Chondrocyte (in vitro differentiated cells): ENCODE data around the gene NBAS. TPM values are rescaled to one million over a fixed set of nuclear protein-coding genes. Genes with fewer than 3 reads are reported as not detected.

Experiments
- DNase-seq: peaks from one replicate; pipeline ENCODE4 v3.0.0; 2021; ENCODE audit warnings: mixed read lengths, low spot score
- H3K27ac Mint-ChIP-seq: one replicate; pipeline ENCODE4 v1.8.0; 2021; ENCODE audit warnings: mild to moderate bottlenecking, moderate library complexity, mixed read lengths; ENCODE audit not compliant: unreplicated experiment
- H3K27me3 Mint-ChIP-seq: 2 replicates; pipeline ENCODE4 v1.8.0; 2021; ENCODE audit warnings: low read depth, mixed read lengths
- H3K36me3 Mint-ChIP-seq: 2 replicates; pipeline ENCODE4 v1.8.0; 2021; ENCODE audit warnings: low read depth, mixed read lengths
- H3K4me1 Mint-ChIP-seq: 2 replicates; pipeline ENCODE4 v1.8.0; 2021; ENCODE audit warnings: low read depth, mild to moderate bottlenecking, mixed read lengths
- H3K4me3 Mint-ChIP-seq: one replicate; pipeline ENCODE4 v1.8.0; 2021; ENCODE audit warnings: mild to moderate bottlenecking, moderate library complexity, mixed read lengths; ENCODE audit not compliant: unreplicated experiment
- H3K9me3 Mint-ChIP-seq: 2 replicates; pipeline ENCODE4 v1.8.0; 2021; ENCODE audit warnings: low read depth, mixed read lengths
- total RNA-seq: library from RNA; stranded (reverse); gene quantifications from 3 replicates; pipeline ENCODE4 v1.2.1, GENCODE V29; 2021
- TF ChIP-seq, protein P1 (sequence below): fragments of 200-600 bp; sonication (generic); IDR thresholded peaks from 2 replicates; pipeline ENCODE4 v1.5.0; 2021; ENCODE audit warnings: antibody characterized with exemption, mild to moderate bottlenecking, moderate library complexity

The NBAS gene
- total RNA-seq, 1 donor from 2014 or later, result 47.6 TPM

DNA sequence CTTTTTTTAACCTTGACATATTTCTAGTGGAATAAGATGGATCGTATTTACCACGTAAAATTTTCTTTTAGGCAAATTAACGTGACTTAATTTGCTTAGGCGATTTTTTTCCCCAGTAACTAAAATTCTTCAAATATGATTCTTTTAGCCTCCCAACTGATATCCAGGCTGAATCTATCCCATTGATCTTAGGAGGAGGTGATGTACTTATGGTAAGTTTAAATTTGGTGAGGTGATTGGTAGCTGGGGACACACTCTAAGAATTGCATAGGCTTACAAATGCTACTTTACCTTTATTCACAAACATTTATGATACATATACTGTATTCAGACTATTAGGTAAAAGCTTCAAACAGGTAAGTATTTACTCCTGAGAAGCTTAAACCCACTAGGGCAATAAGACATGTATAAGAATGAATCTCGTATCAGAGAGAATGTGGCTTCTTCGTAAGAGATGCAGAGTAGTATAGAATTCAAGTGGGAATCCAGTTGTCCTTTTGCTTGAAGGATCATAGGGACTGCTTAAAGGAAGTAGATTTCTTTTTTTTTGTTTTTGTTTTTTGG, 34.3 kb upstream of the NBAS start:
- Mint-ChIP-seq H3K9me3 (no peaks in the 10 kb centered on the region), H3K4me1 (peaks cover 29% of the 10 kb centered on the region), H3K36me3 (peaks cover 24% of the 10 kb centered on the region), H3K27me3 (no peaks in the 10 kb centered on the region), H3K27ac (no peak overlapping the region), H3K4me3 (no peak overlapping the region)
- TF ChIP-seq, protein P1, sequence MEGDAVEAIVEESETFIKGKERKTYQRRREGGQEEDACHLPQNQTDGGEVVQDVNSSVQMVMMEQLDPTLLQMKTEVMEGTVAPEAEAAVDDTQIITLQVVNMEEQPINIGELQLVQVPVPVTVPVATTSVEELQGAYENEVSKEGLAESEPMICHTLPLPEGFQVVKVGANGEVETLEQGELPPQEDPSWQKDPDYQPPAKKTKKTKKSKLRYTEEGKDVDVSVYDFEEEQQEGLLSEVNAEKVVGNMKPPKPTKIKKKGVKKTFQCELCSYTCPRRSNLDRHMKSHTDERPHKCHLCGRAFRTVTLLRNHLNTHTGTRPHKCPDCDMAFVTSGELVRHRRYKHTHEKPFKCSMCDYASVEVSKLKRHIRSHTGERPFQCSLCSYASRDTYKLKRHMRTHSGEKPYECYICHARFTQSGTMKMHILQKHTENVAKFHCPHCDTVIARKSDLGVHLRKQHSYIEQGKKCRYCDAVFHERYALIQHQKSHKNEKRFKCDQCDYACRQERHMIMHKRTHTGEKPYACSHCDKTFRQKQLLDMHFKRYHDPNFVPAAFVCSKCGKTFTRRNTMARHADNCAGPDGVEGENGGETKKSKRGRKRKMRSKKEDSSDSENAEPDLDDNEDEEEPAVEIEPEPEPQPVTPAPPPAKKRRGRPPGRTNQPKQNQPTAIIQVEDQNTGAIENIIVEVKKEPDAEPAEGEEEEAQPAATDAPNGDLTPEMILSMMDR, result no peak
- DNase-seq, result no peak

DNA sequence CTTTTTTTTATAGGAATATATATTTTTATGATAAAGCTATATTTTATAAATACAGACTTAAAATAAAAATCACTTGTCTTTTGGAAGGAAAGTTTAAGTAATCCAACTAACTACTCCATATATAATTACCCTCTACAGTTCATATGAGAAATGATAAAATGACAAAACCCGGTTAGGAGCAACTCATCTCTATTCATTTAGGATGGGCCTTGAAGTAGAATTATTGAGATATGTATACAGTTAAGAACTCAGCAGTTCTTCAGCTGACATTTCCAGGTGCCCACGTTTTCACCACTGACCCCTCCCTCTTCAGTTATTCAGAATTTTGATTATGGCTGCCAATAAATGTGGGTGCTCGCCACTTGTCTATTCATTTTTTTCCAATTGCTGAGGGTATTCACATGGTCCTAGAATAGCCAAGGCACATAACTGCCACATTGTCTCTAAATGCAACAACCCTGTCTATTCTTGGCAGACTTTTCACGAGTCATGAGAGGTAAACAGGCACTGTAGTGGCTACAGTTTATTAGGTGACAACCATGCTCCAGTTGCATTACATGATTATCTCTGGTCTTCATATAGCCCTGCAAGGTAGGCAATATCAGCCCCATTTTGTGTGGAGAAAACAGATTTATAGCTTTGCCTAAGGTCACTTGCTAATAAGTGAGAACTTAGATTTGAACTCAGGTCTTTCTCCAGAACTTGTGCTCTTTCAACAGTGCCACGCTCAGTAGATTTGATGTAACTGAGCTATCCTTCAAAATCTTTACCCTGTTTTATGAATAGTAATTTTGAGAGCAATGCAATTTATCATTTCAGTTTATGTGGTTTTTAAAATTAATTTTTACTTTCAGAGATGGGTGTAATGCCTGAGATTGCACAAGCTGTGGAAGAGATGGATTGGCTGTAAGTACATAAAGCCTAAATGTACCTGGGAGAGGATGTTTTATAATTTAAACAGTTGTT, 33.4 kb upstream of the NBAS start:
- H3K4me3 Mint-ChIP-seq, result no peak overlapping the region
- no peak for DNase-seq
- H3K4me1 Mint-ChIP-seq, result peaks cover 29% of the 10 kb centered on the region

DNA sequence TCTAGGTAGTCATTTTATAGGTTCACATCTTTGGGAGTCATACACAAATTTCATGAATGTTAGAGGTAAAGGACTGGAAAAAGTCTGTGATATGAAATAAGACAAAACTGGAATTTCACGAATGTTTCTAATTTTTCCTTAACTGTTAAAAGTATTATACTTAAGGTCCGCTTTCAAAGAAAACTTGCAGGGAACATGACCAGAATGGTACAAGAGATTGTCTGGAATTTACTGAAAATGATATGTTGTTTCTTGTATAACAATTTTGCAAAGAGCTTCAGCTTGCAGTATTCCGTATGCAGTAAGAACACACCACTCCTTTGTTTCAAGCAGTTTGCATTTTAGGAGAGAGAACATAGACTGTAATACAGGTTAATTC, 32.2 kb upstream of the NBAS start:
- no peak for DNase-seq
- H3K27me3 Mint-ChIP-seq, result no peaks in the 10 kb centered on the region
- H3K4me3 Mint-ChIP-seq, result peak overlapping the region; percentile 92
- H3K9me3 Mint-ChIP-seq, result no peaks in the 10 kb centered on the region
- H3K36me3 Mint-ChIP-seq, result peaks cover 20% of the 10 kb centered on the region
- TF ChIP-seq, protein P1, result no peak
- peak overlapping the region; percentile 63 for H3K27ac Mint-ChIP-seq
- peaks cover 29% of the 10 kb centered on the region for H3K4me1 Mint-ChIP-seq

More for the DNA sequence above, 33.4 kb upstream of the NBAS start:
- Mint-ChIP-seq H3K36me3 (peaks cover 22% of the 10 kb centered on the region), H3K27me3 (no peaks in the 10 kb centered on the region), H3K27ac (no peak overlapping the region), H3K9me3 (no peaks in the 10 kb centered on the region)
- TF ChIP-seq, protein P1, result no peak

DNA sequence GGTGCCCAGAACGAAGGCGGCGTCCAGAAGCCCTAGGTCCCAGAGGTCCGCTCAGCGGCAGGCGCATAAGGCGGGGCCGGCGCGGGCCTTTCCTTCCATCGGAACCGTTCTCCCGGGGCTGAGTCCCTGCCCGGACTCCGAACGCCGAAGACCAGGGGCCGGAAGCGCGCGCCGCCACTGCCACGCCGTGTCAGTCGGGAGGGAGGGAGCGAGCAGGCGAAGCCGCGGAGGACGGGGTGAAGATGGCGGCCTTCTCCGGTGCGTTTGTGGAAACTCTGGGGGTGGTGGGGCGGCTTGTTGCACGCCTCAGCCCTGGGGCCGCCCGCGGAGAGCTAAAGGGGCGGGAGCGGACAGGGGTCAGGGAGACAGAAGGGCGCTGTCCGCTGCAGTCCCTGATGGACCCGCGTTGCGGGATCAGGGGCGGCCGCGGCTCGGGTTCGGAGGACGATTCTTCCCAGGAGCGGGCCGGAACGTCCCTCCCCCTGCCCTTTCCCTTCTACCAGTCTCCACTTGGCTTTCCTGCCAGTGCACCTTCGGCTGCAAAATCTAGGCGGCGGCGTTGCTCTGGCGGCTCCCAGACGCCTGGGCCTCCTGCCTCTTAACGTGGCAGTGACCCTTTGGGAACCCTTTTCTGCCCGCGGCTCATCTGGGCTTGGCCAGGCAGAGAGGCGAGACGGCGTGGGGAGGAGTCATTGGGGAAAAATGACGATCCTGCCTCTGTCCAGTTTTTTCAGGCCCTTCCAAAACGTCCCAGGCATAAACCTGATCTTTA, 30.7 kb upstream of the NBAS start, which contains the start of gene DDX1:
TSS of gene DDX1 (plus strand) at position 177 of the 772 bp plus-strand sequence. CDS start at position 243, 66 bp downstream.
- peak within 1 kb of the TSS; percentile 92 for H3K4me3 Mint-ChIP-seq
- peaks cover 29% of the 10 kb centered on the region for H3K4me1 Mint-ChIP-seq
- TF ChIP-seq, protein P1, result peak; percentile 37
- peak within 1 kb of the TSS; percentile 99 for H3K27ac Mint-ChIP-seq
- no peaks in the 10 kb centered on the region for H3K9me3 Mint-ChIP-seq
- no peaks in the 10 kb centered on the region for H3K27me3 Mint-ChIP-seq
- DNase-seq, result peak; percentile 97
- H3K36me3 Mint-ChIP-seq, result peaks cover 12% of the 10 kb centered on the region

DNA sequence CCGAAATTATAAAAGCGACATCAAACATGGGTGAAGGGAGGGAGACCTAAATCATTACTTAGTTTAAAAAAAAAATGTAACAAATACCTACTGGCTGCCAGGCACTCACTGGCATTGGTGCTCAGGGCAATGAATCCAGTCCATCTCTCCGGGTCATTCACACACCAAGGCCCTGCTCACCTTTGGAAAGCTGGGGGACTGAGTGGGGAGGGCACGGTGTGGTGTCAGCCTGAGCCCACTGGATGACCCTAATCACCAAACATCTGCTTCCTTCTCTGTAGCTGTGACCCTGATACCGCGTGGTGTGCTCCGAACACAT, 30.2 kb upstream of the NBAS start:
- Mint-ChIP-seq H3K9me3 (no peaks in the 10 kb centered on the region), H3K4me1 (peaks cover 29% of the 10 kb centered on the region), H3K4me3 (peak overlapping the region; percentile 92), H3K36me3 (peaks cover 10% of the 10 kb centered on the region), H3K27ac (peak overlapping the region; percentile 99), H3K27me3 (no peaks in the 10 kb centered on the region)
- TF ChIP-seq, protein P1, result no peak
- no peak for DNase-seq
